GM19043 (cell line): ENCODE data around the gene PTTG1IP2.

Source experiments
- ATAC-seq: cut with Tn5 transposase; IDR thresholded peaks from one replicate; pipeline ENCODE4 v1.9.1; 2021; ENCODE audit warnings: low read depth; ENCODE audit not compliant: unreplicated experiment

The PTTG1IP2 gene

DNA sequence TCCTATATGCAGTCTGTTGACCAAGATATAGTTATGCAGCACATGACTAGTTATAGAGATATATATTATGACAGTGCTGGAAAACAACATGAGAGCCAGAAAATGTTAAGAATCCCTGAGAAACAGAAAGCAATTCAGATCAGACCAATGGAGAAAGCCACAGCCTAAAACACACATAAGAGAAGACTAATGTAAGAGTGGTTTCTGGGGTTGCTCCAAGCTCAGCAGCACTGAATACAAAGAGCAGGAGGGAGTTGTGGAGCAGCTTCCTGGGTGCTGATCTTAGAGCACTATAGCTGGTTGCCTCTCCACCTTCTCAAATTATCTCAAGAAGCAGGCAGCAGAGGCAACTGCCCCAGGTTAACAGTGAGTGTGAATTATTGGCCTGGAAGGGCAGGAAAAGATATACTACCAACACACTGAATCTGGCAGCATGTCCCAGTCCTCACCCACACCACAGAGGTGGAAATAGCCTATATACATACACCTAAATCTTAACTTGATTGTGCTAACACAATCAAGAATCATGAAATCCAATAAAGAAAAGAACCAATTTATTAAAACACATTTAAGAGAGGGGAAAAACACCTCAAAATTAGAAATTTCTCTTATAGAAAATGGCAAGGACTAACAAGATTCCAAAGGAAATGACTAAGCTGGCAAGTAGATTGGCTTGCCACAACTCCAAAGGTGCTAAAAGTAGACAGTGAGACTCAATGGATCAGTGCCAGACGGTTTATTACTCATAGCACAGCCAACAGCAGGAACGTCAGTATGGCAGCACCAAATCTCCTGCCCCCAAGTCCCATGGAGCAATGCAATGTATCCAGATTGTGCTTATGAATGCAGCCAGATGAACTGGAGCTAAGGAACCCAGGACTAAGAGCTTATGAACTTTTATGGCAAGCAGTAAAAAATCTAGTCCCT, 5.1 kb downstream of the PTTG1IP2 start:
- ATAC-seq = no peak

DNA sequence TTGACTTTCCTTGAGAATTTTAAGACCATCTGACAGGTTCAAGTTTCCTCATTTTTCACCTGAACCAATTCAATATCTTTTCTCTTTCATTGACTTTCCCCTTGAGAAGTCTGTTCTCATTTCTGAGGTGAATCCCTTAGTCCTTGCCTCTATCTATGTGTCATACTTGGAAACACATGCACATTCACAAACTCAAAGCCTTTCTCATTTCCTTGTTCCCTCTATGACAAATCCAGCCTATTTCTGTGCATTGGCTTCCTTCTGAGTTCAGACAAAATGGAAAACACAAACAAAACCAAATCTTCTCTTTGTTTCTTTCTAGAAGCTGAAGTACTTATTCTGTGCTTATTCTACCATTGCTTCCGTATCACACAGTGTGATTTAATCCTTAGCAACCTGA, 13.8 kb downstream of the PTTG1IP2 start:
- no peak for ATAC-seq

DNA sequence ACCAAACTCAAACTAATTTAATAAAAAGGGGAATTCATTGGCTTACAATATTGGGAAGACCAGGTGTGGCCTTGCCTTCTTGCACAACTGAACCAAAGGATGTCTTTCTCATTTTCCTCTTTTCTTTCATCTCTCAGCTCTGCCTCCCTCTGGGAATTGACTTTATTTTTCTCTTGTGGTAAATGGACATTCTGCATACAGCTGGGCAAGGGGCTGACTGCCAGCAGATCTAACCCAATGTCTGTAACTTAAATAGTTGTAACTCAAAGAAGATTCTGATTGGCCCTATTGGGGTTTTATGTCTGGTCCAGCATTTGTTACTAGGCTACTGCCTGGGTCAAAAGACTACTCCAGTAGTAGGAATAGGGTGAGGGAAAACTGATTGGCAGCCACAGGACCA, 15.3 kb downstream of the PTTG1IP2 start:
- ATAC-seq = no peak

DNA sequence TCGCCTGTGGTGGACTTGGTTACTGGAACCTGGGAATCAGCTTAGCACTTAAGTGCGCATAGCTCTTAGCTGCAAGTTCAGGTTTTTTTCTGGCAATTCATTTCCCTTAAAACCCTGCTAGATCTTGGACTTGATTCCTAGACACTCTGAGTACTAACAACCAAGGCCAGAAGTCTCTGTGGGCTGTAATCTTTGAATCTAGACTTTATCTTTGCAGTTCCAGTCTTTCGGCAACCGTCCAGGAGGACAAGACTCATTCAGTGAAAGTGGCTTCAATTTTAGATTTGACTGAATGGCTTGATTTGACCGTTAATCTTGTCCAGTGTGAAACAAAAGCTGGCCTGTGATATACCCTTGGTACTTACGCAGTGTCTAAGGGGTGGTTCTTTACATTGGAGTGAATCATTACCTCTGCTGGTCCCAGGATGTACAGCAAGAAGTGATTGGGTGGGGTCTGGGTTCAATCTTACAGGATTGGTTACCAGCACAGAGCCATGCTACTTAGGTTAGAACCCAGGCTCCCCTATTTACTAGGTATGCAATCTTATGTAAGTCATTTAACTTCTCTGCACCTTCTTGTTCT, 16.4 kb downstream of the PTTG1IP2 start:
- no peak for ATAC-seq

DNA sequence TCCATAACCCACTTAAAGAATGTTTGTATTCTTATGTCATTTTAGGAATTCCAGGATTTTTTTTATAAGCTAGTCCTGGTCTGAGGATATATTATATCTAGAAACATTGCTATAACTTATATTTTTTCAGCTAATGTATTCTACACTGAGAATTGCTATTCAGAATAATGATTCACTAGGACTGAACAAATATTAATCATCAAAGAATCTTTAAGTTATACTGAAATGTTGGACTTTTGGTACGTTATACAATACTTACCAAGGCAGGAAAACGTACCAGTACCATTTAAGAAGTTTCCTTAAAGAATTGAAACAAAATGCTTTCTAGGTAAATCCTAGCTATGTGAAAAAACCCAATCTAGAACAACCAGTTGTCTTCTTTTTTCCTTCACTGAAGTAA, 18.4 kb downstream of the PTTG1IP2 start:
- ATAC-seq = no peak

DNA sequence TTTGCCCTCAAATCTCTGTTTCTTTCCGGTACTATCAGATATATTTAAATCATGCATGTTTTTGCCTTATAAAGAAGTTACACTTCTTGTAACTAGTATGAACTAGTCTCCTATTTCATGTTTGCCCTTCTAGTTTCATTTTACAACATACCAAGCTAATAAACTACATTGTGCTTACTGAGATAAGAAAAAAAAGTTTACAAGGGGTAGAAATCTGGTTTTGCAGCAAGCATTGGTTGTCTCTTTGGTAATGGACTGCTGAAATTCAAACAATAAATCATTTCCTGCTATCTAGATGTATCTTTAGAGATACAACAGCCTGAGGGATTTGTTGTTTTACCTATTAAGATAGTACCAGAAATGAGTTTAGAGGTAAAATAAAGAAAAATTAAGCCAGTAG, 18.8 kb downstream of the PTTG1IP2 start:
- ATAC-seq = no peak

DNA sequence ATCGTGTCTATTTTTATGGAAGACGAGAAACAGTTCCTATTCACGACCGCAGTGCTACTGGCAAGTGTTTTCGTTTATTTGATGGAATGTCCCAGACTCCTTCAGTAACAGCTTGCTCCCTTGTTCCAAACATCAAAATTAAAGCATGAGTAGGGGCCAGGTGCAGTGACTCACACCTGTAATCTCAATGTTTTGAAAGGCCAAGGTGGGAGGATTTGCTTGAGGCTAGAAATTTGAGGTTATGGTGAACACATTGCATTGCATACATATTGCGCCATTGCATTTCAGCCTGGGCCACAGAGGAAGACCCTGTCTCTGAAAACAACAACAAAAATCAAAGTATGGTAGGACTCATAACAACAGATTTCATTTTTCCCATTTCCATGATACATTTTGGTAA, 22.8 kb downstream of the PTTG1IP2 start:
- no peak for ATAC-seq

DNA sequence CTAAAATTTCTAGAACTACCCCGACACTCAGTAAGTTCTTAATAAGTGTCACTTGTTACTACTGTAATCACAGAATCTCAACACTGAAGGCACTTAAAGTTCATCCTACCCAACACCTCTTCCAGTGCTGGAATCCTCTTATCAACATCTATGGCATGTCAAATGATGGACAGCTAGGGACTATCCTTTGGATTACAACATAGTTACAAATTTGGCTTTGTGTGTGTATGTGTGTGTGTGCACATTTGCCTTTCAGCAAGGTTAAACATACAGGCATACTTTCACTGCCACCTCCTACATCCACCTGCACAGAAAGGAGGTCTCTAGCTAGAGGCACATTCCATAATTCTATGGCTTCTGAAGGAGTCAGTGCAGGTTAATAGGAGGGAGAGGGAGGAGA, 25.8 kb downstream of the PTTG1IP2 start:
- no peak for ATAC-seq

DNA sequence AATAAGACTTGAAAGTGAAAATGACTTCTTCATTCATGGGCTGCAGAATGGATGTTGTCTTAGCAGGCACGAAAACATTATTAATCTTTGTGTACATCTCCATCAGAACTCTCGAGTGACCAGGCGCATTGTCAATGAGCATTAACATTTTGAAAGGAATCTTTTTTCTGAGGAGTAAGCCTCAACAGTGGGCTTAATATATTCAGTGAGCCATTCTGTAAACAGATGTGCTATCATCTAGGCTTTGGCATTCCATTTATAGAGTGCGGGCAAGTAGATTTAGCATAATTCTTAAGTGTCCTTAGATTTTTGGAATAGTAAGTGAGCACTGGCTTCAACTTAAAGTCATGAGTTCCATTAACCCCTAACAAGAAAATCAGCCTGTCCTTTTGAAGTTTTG, 33.1 kb downstream of the PTTG1IP2 start:
- no peak for ATAC-seq

DNA sequence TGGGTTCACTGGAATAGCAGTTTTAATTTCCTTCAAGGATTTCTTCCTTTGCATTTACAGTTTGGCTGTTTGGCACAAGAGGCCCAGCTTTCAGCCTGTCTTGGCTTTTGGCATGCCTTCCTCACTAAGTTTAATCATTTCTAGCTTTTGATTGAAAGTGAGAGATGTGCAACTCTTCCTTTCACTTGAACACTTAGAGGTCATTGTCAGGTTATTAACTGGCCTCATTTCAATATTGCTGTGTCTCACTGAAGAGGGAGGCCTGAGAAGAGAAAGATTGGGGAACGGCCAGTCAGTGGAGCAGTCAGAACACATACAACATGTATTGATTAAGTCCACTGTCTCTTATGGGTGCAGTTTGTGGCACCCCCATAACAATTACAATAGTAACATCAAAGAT, 33.9 kb downstream of the PTTG1IP2 start:
- no peak for ATAC-seq

DNA sequence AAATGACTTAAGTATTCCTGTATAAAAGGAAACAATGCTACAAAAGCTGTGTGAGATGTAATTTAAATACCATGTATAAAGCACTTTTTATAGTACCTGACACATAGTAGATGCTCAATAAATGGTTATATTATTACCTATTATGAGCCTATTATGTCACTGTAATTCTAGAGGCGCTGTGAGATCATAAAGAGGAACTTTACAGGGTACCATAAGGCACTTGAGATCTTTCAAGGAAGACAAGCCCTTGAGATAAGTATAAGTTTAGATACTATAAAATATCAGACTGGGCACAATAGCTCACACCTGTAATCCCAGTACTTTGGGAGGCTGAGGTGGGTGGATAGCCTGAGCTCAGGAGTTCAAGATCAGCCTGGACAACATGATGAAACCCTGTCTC, 38.3 kb downstream of the PTTG1IP2 start:
- no peak for ATAC-seq

DNA sequence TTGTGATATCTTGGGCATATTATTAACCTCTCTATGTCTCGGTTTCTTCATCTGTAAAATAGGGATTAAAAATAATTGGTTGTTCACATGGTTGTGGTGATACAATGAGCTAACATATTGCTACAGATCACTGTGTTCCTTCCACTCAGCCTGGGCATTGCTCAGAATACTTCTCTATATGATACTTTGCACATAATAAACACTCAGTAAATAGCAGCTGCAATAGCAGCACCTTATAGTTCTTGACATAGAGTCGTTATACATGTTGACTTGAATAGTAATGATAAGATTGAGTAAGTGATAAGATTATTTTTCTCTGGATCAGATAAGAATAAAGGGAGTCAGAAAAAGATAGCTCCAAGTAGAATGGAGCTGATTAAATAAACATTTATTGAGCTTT, 42.3 kb downstream of the PTTG1IP2 start:
- ATAC-seq = no peak

DNA sequence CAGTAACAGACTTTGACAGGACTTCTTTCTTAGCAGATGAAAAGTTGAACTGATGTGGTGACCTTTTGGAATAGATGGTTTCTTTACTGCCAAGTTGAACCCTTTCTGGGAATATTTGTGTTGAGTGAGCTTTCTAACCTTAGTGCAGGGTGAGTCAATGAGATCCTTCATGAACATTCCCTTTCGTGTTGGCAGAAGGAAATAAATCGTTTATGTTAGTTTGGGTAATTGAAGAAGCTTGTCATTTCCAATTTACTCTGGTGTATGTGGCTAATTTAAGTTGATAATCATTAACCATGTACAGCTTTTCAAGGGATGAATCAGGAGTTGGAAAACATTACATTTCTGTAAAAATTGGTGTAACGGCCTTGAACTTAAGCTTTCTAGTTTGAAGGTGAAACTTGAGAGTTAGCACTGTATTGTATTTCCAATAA, 43.4 kb downstream of the PTTG1IP2 start:
- no peak for ATAC-seq

DNA sequence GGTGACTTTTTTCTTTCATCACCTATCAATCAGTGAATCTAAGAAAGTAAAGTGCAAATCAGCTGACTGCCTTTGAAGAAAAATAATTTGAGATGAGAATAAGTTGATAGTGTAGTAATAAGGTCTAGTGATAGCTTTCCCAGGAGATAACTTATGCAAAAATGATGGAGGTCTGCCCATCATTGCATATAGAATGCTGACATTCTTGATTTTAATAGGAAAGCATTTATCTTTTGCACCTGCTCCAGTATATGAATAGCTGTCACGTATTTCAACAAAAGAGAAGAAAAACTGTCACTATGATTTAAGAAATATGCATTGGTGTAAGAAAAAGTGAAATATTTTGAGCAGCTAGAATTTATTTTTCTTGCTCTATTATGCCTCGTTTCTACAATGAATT, 46.8 kb downstream of the PTTG1IP2 start:
- ATAC-seq = no peak

DNA sequence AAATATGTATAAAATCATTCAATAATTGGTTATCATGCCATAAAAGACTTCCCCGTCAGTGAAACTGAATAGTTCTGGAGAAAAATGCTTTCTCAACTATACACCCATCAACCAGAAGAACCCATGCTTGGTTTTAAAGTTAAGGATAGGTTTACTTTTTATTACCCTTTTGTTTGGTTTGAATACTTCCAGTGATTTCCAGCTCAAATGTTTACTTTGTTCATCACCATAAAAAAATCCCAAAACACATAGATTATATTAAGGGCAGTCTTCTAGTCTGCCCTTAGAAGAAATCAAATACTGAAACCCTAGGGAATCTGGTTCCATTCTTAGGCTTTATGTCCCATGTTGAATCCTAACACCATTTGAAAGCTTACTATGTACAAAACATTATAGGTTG, 49.2 kb downstream of the PTTG1IP2 start:
- ATAC-seq = no peak

DNA sequence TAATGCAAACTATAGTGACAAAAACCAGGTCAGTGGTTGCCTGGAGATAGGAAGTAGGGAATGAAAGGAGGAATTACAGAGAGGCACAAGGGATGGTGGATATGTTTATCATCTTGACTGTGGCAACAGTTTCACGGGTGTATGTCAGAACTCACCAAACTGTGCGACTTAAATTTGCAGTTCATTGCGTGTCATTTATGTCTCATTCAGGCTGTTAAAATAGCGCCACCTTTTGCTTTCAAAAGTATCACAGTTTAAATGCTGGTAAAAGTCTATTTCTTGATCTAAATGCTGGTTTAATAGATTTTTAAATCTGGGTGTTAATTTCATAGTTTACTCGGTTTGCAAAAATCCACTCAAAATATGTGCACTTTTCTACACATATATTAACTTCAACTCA, 51.0 kb downstream of the PTTG1IP2 start:
- no peak for ATAC-seq

DNA sequence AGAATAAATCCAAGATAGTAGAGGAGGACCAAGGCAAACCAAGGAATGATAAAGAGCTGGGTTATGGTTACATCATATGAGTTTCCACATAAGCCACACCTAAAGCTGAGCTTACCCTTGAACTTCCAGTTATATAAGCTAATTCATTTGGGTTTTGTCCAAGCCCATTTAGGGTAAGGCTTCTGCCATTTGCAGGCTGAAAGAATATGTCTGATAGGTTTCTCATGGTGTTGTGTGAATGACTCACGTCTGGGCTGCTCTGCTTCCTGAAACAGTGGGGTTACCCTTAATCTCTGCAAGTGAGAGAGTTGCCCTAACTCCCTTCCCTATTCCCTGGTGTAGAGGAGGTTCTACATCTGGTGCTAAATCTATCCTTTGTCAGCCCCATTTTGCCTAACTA, 60.8 kb downstream of the PTTG1IP2 start:
- no peak for ATAC-seq

DNA sequence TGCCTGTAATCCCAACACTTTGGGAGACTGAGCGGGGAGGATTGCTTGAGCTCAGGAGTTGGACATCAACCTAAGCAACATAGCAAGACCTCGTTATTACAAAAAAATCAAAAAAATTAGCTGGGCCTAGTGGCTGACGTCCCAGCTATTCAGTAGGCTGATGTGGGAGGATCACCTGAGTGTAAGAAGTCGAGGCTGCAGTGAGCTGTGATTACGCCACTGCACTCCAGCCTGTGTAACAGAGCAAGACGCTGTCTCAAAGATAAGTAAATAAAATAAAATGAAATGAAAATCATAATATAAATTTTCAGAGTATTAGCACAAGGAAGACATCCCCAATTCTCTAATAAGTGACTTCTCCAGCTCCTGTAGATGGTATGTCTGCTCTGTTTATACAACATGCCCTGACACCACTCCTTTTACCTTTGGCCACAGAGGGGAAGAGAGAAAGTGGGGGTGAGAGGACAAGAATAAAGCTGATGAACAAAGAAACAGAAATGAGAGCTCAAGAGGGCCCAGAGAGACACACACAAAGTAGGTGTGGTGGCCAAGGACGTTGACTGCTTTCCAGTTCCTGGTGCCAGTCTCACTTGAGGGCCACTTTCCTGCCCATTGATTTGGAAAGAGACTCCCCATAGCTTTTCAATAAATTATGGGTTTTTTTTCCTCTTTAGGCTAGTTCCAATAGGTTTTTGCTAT, 62.9 kb downstream of the PTTG1IP2 start:
- ATAC-seq = no peak

DNA sequence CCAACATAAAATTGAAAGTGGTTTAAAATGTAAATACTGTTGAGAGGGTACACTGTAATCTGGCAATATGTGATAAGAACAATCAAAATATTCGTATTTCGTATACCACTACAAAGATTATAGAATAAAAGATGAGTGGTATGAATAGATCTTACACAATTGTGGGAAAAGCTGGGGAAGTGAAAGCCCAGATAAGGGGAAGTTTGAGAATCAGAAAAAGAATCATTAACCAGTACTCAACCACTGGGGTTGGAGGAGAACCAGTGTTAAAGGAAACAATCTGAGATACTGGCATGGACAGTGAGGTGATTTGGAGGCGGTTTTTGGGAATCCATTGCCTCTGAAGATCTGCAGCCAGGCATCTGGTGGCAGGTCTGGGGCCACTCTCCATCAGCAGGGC, 67.0 kb downstream of the PTTG1IP2 start:
- peak; percentile 73 for ATAC-seq

DNA sequence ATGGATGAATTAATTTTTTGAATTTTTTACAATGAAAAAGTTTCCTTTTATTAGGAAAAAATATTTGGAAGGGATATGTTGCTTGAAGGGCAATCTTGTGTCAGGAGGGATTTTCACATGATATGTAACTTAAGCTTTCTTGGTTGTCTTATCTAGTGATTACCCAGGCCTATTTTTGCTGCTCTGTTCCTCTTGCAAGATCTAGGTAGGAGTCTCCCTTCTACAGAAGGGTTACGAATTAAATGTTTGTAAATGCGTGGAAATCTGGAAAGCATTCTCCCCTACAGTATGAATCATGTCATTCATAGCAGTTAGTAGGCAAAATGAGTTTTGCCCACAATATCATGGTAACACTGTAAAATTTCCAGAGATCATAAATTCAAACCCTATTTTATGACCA, 69.0 kb downstream of the PTTG1IP2 start:
- ATAC-seq = no peak

DNA sequence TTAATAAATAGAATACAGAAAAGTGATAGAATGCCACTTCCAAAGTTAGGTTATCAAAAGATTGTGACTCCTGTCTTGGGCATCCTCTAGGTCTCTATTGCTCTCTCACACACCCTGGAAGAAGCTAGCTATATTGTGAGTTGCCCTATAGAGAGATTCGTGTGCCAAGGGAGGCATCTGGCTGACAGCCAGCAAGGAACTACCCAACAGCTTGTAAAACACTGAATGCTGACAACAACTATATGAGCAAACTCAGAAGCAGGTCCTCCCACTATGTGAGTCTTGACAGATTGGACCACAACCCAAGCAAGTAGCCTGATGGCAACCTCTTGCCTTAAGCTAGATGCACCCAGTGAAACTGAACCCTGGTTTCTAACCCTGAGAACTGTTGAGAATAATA, 71.0 kb downstream of the PTTG1IP2 start:
- ATAC-seq = no peak

DNA sequence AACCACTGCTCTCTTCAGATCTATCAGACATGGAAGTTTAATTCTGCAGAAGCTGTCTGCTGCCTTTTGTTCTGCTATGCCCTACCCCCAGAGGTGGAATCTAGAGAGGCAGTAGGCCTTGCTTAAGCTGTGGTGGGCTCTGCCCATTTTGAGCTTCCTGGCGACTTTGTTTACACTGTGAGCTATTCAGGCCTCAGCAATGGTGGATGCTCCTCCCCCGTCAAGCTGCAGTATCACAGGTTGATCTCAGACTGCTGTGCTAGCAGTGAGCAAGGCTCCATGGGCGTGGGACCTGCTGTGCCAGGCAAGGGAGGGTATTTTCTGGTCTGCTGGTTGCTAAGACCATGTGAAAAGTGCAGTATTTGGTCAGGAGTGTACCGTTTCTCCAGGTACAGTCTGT, 81.6 kb downstream of the PTTG1IP2 start:
- no peak for ATAC-seq
